H9 (cell line): ENCODE data around the gene NT5C2. TPM values are rescaled to one million over a fixed set of nuclear protein-coding genes. Genes with fewer than 3 reads are reported as not detected.

Experiments used
- DNase-seq: peaks from one replicate; pipeline ENCODE4 v3.0.0-alpha.2; 2017
- H2AFZ ChIP-seq: one replicate; pipeline ENCODE4 v1.6.1; 2013; ENCODE audit warnings: mild to moderate bottlenecking, low read length, control low read depth, moderate library complexity
- H2AK5ac ChIP-seq: 2 replicates; pipeline ENCODE4 v1.6.1; 2013; ENCODE audit warnings: low read length, control low read depth, mixed read lengths; ENCODE audit not compliant: insufficient read length
- H2BK120ac ChIP-seq: one replicate; pipeline ENCODE4 v1.6.1; 2013; ENCODE audit warnings: low read depth, mild to moderate bottlenecking, low read length, control low read depth, inconsistent platforms; ENCODE audit not compliant: poor library complexity, severe bottlenecking
- H2BK12ac ChIP-seq: 2 replicates; pipeline ENCODE4 v1.6.1; 2013; ENCODE audit warnings: low read length, control low read depth, mixed read lengths, low read depth; ENCODE audit not compliant: insufficient read length
- H2BK15ac ChIP-seq: 2 replicates; pipeline ENCODE4 v1.6.1; 2013; ENCODE audit warnings: low read depth, low read length, control low read depth
- H2BK20ac ChIP-seq: one replicate; pipeline ENCODE4 v1.6.1; 2013; ENCODE audit warnings: low read depth, mild to moderate bottlenecking, low read length, control low read depth, inconsistent platforms; ENCODE audit not compliant: poor library complexity, severe bottlenecking
- H2BK5ac ChIP-seq: 2 replicates; pipeline ENCODE4 v1.6.1; 2013; ENCODE audit warnings: low read length, control low read depth, mixed read lengths; ENCODE audit not compliant: insufficient read length
- H3K14ac ChIP-seq: 2 replicates; pipeline ENCODE4 v1.6.1; 2013; ENCODE audit warnings: low read length, control low read depth; ENCODE audit not compliant: insufficient read depth
- H3K18ac ChIP-seq: 2 replicates; pipeline ENCODE4 v1.6.1; 2013; ENCODE audit warnings: low read depth, mild to moderate bottlenecking, mixed read lengths, low read length, control low read depth; ENCODE audit not compliant: insufficient read length
- H3K23ac ChIP-seq: 2 replicates; pipeline ENCODE4 v1.6.1; 2013; ENCODE audit warnings: low read length, control low read depth, mixed read lengths, low read depth; ENCODE audit not compliant: insufficient read length
- H3K23me2 ChIP-seq: 2 replicates; pipeline ENCODE4 v1.6.1; 2013; ENCODE audit warnings: low read depth, mild to moderate bottlenecking, mixed read lengths, low read length, control low read depth; ENCODE audit not compliant: insufficient read length, poor library complexity, severe bottlenecking
- H3K27ac ChIP-seq: 2 replicates; pipeline ENCODE4 v1.5.1; 2013; ENCODE audit warnings: low read length, control low read depth, mixed read lengths, low read depth; ENCODE audit not compliant: insufficient read length
- H3K27me3 ChIP-seq: 2 replicates; pipeline ENCODE4 v1.6.1; 2013; ENCODE audit warnings: low read length, control low read depth, inconsistent platforms; ENCODE audit not compliant: insufficient read depth
- H3K4ac ChIP-seq: 2 replicates; pipeline ENCODE4 v1.6.1; 2013; ENCODE audit warnings: low read depth, mild to moderate bottlenecking, control low read depth, inconsistent platforms, low read length, moderate library complexity
- H3K4me1 ChIP-seq: 2 replicates; pipeline ENCODE4 v1.6.1; 2013; ENCODE audit warnings: low read length, control low read depth, inconsistent platforms; ENCODE audit not compliant: insufficient read depth
- H3K4me2 ChIP-seq: 2 replicates; pipeline ENCODE4 v1.6.1; 2013; ENCODE audit warnings: low read length, control low read depth, mixed read lengths; ENCODE audit not compliant: insufficient read length, insufficient read depth
- H3K56ac ChIP-seq: 2 replicates; pipeline ENCODE4 v1.6.1; 2013; ENCODE audit warnings: low read depth, mild to moderate bottlenecking, mixed read lengths, low read length, control low read depth; ENCODE audit not compliant: insufficient read length
- H3K79me1 ChIP-seq: 2 replicates; pipeline ENCODE4 v1.6.1; 2013; ENCODE audit warnings: low read depth, mild to moderate bottlenecking, moderate library complexity, low read length, control low read depth, inconsistent platforms; ENCODE audit not compliant: insufficient read depth, poor library complexity, severe bottlenecking
- H3K79me2 ChIP-seq: 2 replicates; pipeline ENCODE4 v1.6.1; 2013; ENCODE audit warnings: low read length, control low read depth, inconsistent platforms; ENCODE audit not compliant: insufficient read depth
- H3K9ac ChIP-seq: 2 replicates; pipeline ENCODE4 v1.6.1; 2013; ENCODE audit warnings: low read length, control low read depth, mixed read lengths; ENCODE audit not compliant: insufficient read length; ENCODE audit errors: extremely low read depth
- H3K9me3 ChIP-seq: one replicate; pipeline ENCODE4 v1.6.1; 2013; ENCODE audit warnings: low read depth, low read length, inconsistent platforms; ENCODE audit not compliant: control insufficient read depth
- H3T11ph ChIP-seq: one replicate; pipeline ENCODE4 v1.6.1; 2013; ENCODE audit warnings: mild to moderate bottlenecking, low read length, control low read depth, inconsistent platforms
- H4K20me1 ChIP-seq: one replicate; pipeline ENCODE4 v1.6.1; 2013; ENCODE audit not compliant: control insufficient read depth, insufficient read length, insufficient read depth
- H4K5ac ChIP-seq: 2 replicates; pipeline ENCODE4 v1.6.1; 2013; ENCODE audit warnings: low read depth, mild to moderate bottlenecking, mixed read lengths, low read length, control low read depth; ENCODE audit not compliant: insufficient read length
- H4K8ac ChIP-seq: replicated peaks from 2 replicates; pipeline ENCODE4 v1.6.1; 2013; ENCODE audit warnings: low read length, control low read depth, mixed read lengths, low read depth; ENCODE audit not compliant: insufficient read length
- H4K91ac ChIP-seq: 2 replicates; pipeline ENCODE4 v1.6.1; 2013; ENCODE audit warnings: low read depth, mild to moderate bottlenecking, moderate library complexity, mixed read lengths, low read length, control low read depth; ENCODE audit not compliant: insufficient read length
- H3K27ac Mint-ChIP-seq, 3 experiments: 2 replicates in 2 of 3; 3 replicates in 1 of 3; pipeline ENCODE4 v1.8.0; 2020 to 2021; ENCODE audit warnings: mixed read lengths in 3 of 3, mild to moderate bottlenecking in 1 of 3, moderate library complexity in 1 of 3
- H3K27me3 Mint-ChIP-seq: 2 replicates; pipeline ENCODE4 v1.8.0; 2021; ENCODE audit warnings: low read depth, mild to moderate bottlenecking, moderate library complexity, mixed read lengths
- H3K36me3 Mint-ChIP-seq, 3 experiments: 2 replicates in 2 of 3; 3 replicates in 1 of 3; pipeline ENCODE4 v1.8.0; 2020 to 2021; ENCODE audit warnings: low read depth in 3 of 3, mixed read lengths in 3 of 3; ENCODE audit not compliant: insufficient read depth in 1 of 3
- H3K4me1 Mint-ChIP-seq, 2 experiments: 2 replicates each; pipeline ENCODE4 v1.8.0; 2020; ENCODE audit warnings: mixed read lengths in 2 of 2
- H3K4me3 Mint-ChIP-seq, 2 experiments: 2 replicates in 1 of 2; 3 replicates in 1 of 2; pipeline ENCODE4 v1.8.0; 2020 to 2021; ENCODE audit warnings: mild to moderate bottlenecking in 2 of 2, mixed read lengths in 2 of 2, moderate library complexity in 1 of 2
- H3K9me3 Mint-ChIP-seq, 2 experiments: 2 replicates in 1 of 2; 3 replicates in 1 of 2; pipeline ENCODE4 v1.8.0; 2020; ENCODE audit warnings: mild to moderate bottlenecking in 2 of 2, mixed read lengths in 2 of 2, moderate library complexity in 1 of 2
- CTCF ChIP-seq: fragments of 200-600 bp; sonication (generic); conservative IDR thresholded peaks from 3 replicates; pipeline ENCODE4 v1.8.0; 2021; ENCODE audit warnings: antibody characterized with exemption, mild to moderate bottlenecking
- WGBS: extraction: QIAGEN DNeasy Blood & Tissue Kit; methylation state at CpG from one replicate; pipeline ENCODE4 v1.1.7; 2013; ENCODE audit warnings: missing lambda C conversion rate, low lambda C conversion rate, mixed read lengths; ENCODE audit not compliant: insufficient read length; ENCODE audit errors: extremely low coverage; 5-methylcytosine and 5-hydroxymethylcytosine counted together
- total RNA-seq: library from RNA; stranded (reverse); gene quantifications from 2 replicates; pipeline ENCODE4 v1.2.1, GENCODE V29; 2021

Gene NT5C2
- total RNA-seq, 1 experiment from 2014 or later: 69.6 TPM

- WGBS: no CpG with 5 or more reads among the region's 2 CpGs
- peaks cover 0 to 15% (median 14%) of the 10 kb centered on the region in 3 experiments; a peak in 5 of 7 replicates for H3K36me3 Mint-ChIP-seq
- H4K91ac ChIP-seq: no peak overlapping the region
- no peak overlapping the region for H3K4me2 ChIP-seq
- H3K9me3 ChIP-seq: no peaks in the 10 kb centered on the region
- no peak overlapping the region for H2BK120ac ChIP-seq
- no peak overlapping the region for H3K27ac ChIP-seq
- no peak overlapping the region for H3K4me3 Mint-ChIP-seq
- no peak overlapping the region for H2BK20ac ChIP-seq
- H3K56ac ChIP-seq: no peak overlapping the region
- H3K79me2 ChIP-seq: no peaks in the 10 kb centered on the region
- H3K9me3 Mint-ChIP-seq: peaks cover 0 to 3% of the 10 kb centered on the region in 2 experiments; a peak in 2 of 5 replicates
- TF ChIP-seq CTCF: no peak
- no peaks in the 10 kb centered on the region for H3K23me2 ChIP-seq
- no peak overlapping the region for H2BK15ac ChIP-seq
- no peaks in the 10 kb centered on the region for H4K20me1 ChIP-seq
- no peak overlapping the region for H2BK12ac ChIP-seq
- no peak overlapping the region for H3K23ac ChIP-seq
- H3K4me1 Mint-ChIP-seq: peaks cover 13 to 15% of the 10 kb centered on the region in 2 experiments
- H3K4ac ChIP-seq: no peak overlapping the region
- no peak overlapping the region for H3K9ac ChIP-seq
- H3T11ph ChIP-seq: no peak overlapping the region
- no peak overlapping the region for H2AK5ac ChIP-seq
- H3K14ac ChIP-seq: no peak overlapping the region
- no peaks in the 10 kb centered on the region for H3K27me3 Mint-ChIP-seq
- H3K27ac Mint-ChIP-seq: no peak overlapping the region
- H3K27me3 ChIP-seq: no peaks in the 10 kb centered on the region
- no peak overlapping the region for H2BK5ac ChIP-seq
- H2AFZ ChIP-seq: no peak overlapping the region
- no peak overlapping the region for H3K18ac ChIP-seq
- H4K8ac ChIP-seq: no peak overlapping the region
- H3K79me1 ChIP-seq: no peaks in the 10 kb centered on the region
- DNase-seq: no peak
- H4K5ac ChIP-seq: no peak overlapping the region
- H3K4me1 ChIP-seq: peaks cover 4% of the 10 kb centered on the region
Measured at GRCh38 chr10:103104721-103105120, 88.4 kb downstream of the NT5C2 start.
